GM23338 (cell line): ENCODE results near the gene ATG4B. TPM values are rescaled to one million over a fixed set of nuclear protein-coding genes. Genes with fewer than 3 reads are reported as not detected.

Experiments used
- ATAC-seq: fragments of 200-7000 bp; cut with Tn5 transposase; 3 replicates; pipeline ENCODE4 v1.9.1; 2020
- DNase-seq: peaks from one replicate; pipeline ENCODE4 v3.0.0-alpha.2; 2015; ENCODE audit warnings: low spot score
- H2AFZ ChIP-seq: fragments of 200-600 bp; sonication (generic); 2 replicates; pipeline ENCODE4 v1.8.0; 2016; ENCODE audit warnings: antibody characterized with exemption, mild to moderate bottlenecking, moderate library complexity
- H3F3A ChIP-seq: fragments of 200-600 bp; sonication (generic); replicated peaks from 2 replicates; pipeline ENCODE4 v1.8.0; 2017; ENCODE audit warnings: antibody characterized with exemption, mixed run types, low read depth
- H3K27ac ChIP-seq: fragments of 200-600 bp; sonication (generic); 2 replicates; pipeline ENCODE4 v1.6.1; 2016; ENCODE audit warnings: low read depth
- H3K27me3 ChIP-seq: fragments of 200-600 bp; sonication (generic); 2 replicates; pipeline ENCODE4 v1.8.0; 2016; ENCODE audit warnings: mild to moderate bottlenecking, mixed run types, moderate library complexity; ENCODE audit not compliant: insufficient read depth
- H3K36me3 ChIP-seq: fragments of 200-600 bp; sonication (generic); 2 replicates; pipeline ENCODE4 v1.8.0; 2016; ENCODE audit warnings: mild to moderate bottlenecking; ENCODE audit not compliant: insufficient read depth
- H3K4me1 ChIP-seq: fragments of 200-600 bp; sonication (generic); 2 replicates; pipeline ENCODE4 v1.8.0; 2016; ENCODE audit warnings: mild to moderate bottlenecking, moderate library complexity; ENCODE audit not compliant: insufficient read depth
- H3K4me2 ChIP-seq: fragments of 200-600 bp; sonication (generic); 2 replicates; pipeline ENCODE4 v1.7.1; 2017; ENCODE audit warnings: mixed run types
- H3K4me3 ChIP-seq: fragments of 200-600 bp; sonication (generic); 2 replicates; pipeline ENCODE4 v1.6.1; 2016; ENCODE audit warnings: mixed run types
- H3K79me2 ChIP-seq: fragments of 200-600 bp; sonication (generic); replicated peaks from 2 replicates; pipeline ENCODE4 v1.8.0; 2017; ENCODE audit warnings: mild to moderate bottlenecking; ENCODE audit not compliant: insufficient read depth
- H3K9me2 ChIP-seq: fragments of 200-600 bp; sonication (generic); 2 replicates; pipeline ENCODE4 v1.8.0; 2017; ENCODE audit not compliant: insufficient read depth
- H4K20me1 ChIP-seq: fragments of 200-600 bp; sonication (generic); replicated peaks from 2 replicates; pipeline ENCODE4 v1.8.0; 2017; ENCODE audit warnings: mild to moderate bottlenecking; ENCODE audit not compliant: insufficient read depth
- H3K27ac Mint-ChIP-seq: 2 replicates; pipeline ENCODE4 v1.8.0; 2020; ENCODE audit warnings: inconsistent platforms, mild to moderate bottlenecking, moderate library complexity, mixed read lengths
- H3K27me3 Mint-ChIP-seq: 3 replicates; pipeline ENCODE4 v1.8.0; 2022; ENCODE audit warnings: low read depth, mild to moderate bottlenecking, moderate library complexity, mixed read lengths, inconsistent platforms; ENCODE audit not compliant: insufficient read depth, poor library complexity
- H3K36me3 Mint-ChIP-seq: 3 replicates; pipeline ENCODE4 v1.8.0; 2021; ENCODE audit warnings: low read depth, mild to moderate bottlenecking, inconsistent platforms, moderate library complexity, mixed read lengths
- H3K4me1 Mint-ChIP-seq: 3 replicates; pipeline ENCODE4 v1.8.0; 2020; ENCODE audit warnings: mild to moderate bottlenecking, inconsistent platforms, mixed read lengths
- H3K4me3 Mint-ChIP-seq: 3 replicates; pipeline ENCODE4 v1.8.0; 2021; ENCODE audit warnings: moderate library complexity, mild to moderate bottlenecking, inconsistent platforms, mixed read lengths
- H3K9me3 Mint-ChIP-seq: 3 replicates; pipeline ENCODE4 v1.8.0; 2020; ENCODE audit warnings: moderate library complexity, mild to moderate bottlenecking, inconsistent platforms, mixed read lengths
- CREB1 ChIP-seq: fragments of 250-450 bp; sonication (Bioruptor Pico); IDR thresholded peaks from 2 replicates; pipeline ENCODE4 v1.5.0; 2020; ENCODE audit warnings: low read depth, mild to moderate bottlenecking, moderate library complexity
- EZH2 ChIP-seq: fragments of 200-600 bp; sonication (generic); IDR thresholded peaks from one replicate; pipeline ENCODE4 v1.8.0; 2017; ENCODE audit warnings: antibody characterized with exemption, mild to moderate bottlenecking, low read depth; ENCODE audit not compliant: unreplicated experiment
- EZH2phosphoT487 ChIP-seq: fragments of 200-600 bp; sonication (generic); IDR thresholded peaks from one replicate; pipeline ENCODE4 v1.8.1; 2018; ENCODE audit warnings: antibody characterized with exemption; ENCODE audit not compliant: unreplicated experiment
- JUNB ChIP-seq: IDR thresholded peaks from one replicate; pipeline ENCODE4 v1.6.1; 2016; ENCODE audit warnings: antibody characterized with exemption; ENCODE audit not compliant: unreplicated experiment
- NANOG ChIP-seq: IDR thresholded peaks from 2 replicates; pipeline ENCODE4 v1.6.1; 2016; ENCODE audit warnings: antibody characterized with exemption, borderline replicate concordance
- POLR2AphosphoS5 ChIP-seq: IDR thresholded peaks from 2 replicates; pipeline ENCODE4 v1.6.1; 2016; ENCODE audit warnings: antibody characterized with exemption, low read depth
- REST ChIP-seq: IDR thresholded peaks from one replicate; pipeline ENCODE4 v1.6.1; 2018; ENCODE audit warnings: antibody characterized with exemption; ENCODE audit not compliant: unreplicated experiment
- STAT1 ChIP-seq: IDR thresholded peaks from one replicate; pipeline ENCODE4 v1.6.1; 2016; ENCODE audit warnings: antibody characterized with exemption; ENCODE audit not compliant: unreplicated experiment
- ZNF114 ChIP-seq: fragments of 250-450 bp; sonication (Bioruptor Pico); IDR thresholded peaks from 2 replicates; pipeline ENCODE4 v1.5.0; 2020; ENCODE audit warnings: mild to moderate bottlenecking, moderate library complexity
- ZNF331 ChIP-seq: fragments of 250-450 bp; sonication (Bioruptor Pico); IDR thresholded peaks from 2 replicates; pipeline ENCODE4 v1.5.0; 2020; ENCODE audit warnings: low read depth, mild to moderate bottlenecking, moderate library complexity
- ZNF462 ChIP-seq: fragments of 250-450 bp; sonication (Bioruptor Pico); IDR thresholded peaks from 2 replicates; pipeline ENCODE4 v1.5.0; 2020; ENCODE audit warnings: mild to moderate bottlenecking, moderate library complexity
- polyA plus RNA-seq: library from polyadenylated mRNA; unstranded; fragments of >200 nt; fragmentation: Nextera tagmentation; extraction: Ambion mirVana; gene quantifications from 2 replicates; pipeline ENCODE4 v1.2.1, GENCODE V29; 2016
- total RNA-seq: library from RNA; depleted of rRNA; stranded (reverse); fragments of >200 nt; shearing (Covaris generic); gene quantifications from 2 replicates; pipeline ENCODE4 v1.2.3, GENCODE V29; 2014
- TF ChIP-seq, protein P1 (sequence below): IDR thresholded peaks from 2 replicates; pipeline ENCODE4 v1.6.1; 2016; ENCODE audit warnings: antibody characterized with exemption
- TF ChIP-seq, protein P2 (sequence below), 2 experiments: fragments of 200-600 bp in 1 of 2; sonication (generic) in 1 of 2; conservative IDR thresholded peaks; 2 replicates each; pipeline versions ENCODE4 v1.5.1 to v1.6.1; 2016 to 2017; ENCODE audit warnings: antibody characterized with exemption in 2 of 2, low read depth in 2 of 2, mild to moderate bottlenecking in 2 of 2, moderate library complexity in 1 of 2

The ATG4B gene
- total and polyA plus RNA-seq, 2 experiments from 2014 or later: 102 to 104 TPM

DNA sequence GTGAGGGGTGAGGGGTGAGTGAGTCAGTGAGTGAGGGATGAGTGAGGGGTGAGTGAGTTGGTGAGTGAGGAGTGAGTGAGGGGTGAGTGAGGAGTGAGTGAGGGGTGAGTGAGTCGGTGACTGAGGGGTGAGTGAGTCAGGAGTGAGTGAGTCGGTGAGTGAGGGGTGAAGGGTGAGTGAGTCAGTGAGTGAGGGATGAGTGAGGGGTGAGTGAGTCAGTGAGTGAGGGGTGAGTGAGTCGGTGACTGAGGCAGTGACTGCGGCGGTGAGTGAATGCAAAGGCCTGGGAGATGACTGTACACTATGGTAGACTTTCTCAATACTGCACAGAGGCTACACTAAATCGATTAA is 17.1 kb upstream of the ATG4B start:
- Mint-ChIP-seq H3K27me3 (peaks cover 2% of the 10 kb centered on the region), H3K27ac (no peak overlapping the region), H3K36me3 (peaks cover 16% of the 10 kb centered on the region), H3K4me3 (no peak overlapping the region), H3K9me3 (peaks cover 9% of the 10 kb centered on the region; the same call in 2 of the 3 replicates), H3K4me1 (peaks cover 20% of the 10 kb centered on the region)
- no peaks in the 10 kb centered on the region for H3K36me3 ChIP-seq
- no peak overlapping the region for H3K4me2 ChIP-seq
- H2AFZ ChIP-seq: no peak overlapping the region
- H3K4me3 ChIP-seq: no peak overlapping the region
- no peak for ATAC-seq
- no peaks in the 10 kb centered on the region for H3K27me3 ChIP-seq
- H4K20me1 ChIP-seq: peaks cover 15% of the 10 kb centered on the region; the same call in 1 of the 2 replicates
- no peak for DNase-seq
- peaks cover 79% of the 10 kb centered on the region for H3K79me2 ChIP-seq
- TF ChIP-seq, protein P1, sequence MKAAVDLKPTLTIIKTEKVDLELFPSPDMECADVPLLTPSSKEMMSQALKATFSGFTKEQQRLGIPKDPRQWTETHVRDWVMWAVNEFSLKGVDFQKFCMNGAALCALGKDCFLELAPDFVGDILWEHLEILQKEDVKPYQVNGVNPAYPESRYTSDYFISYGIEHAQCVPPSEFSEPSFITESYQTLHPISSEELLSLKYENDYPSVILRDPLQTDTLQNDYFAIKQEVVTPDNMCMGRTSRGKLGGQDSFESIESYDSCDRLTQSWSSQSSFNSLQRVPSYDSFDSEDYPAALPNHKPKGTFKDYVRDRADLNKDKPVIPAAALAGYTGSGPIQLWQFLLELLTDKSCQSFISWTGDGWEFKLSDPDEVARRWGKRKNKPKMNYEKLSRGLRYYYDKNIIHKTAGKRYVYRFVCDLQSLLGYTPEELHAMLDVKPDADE: no peak
- no peak for TF ChIP-seq ZNF462 (CRISPR knock-in tag)
- TF ChIP-seq, protein P2, sequence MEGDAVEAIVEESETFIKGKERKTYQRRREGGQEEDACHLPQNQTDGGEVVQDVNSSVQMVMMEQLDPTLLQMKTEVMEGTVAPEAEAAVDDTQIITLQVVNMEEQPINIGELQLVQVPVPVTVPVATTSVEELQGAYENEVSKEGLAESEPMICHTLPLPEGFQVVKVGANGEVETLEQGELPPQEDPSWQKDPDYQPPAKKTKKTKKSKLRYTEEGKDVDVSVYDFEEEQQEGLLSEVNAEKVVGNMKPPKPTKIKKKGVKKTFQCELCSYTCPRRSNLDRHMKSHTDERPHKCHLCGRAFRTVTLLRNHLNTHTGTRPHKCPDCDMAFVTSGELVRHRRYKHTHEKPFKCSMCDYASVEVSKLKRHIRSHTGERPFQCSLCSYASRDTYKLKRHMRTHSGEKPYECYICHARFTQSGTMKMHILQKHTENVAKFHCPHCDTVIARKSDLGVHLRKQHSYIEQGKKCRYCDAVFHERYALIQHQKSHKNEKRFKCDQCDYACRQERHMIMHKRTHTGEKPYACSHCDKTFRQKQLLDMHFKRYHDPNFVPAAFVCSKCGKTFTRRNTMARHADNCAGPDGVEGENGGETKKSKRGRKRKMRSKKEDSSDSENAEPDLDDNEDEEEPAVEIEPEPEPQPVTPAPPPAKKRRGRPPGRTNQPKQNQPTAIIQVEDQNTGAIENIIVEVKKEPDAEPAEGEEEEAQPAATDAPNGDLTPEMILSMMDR (conservative IDR thresholded peaks at IDR 0.05; ENCODE audit: low read depth in 2 of 2): no peak
- no peak for TF ChIP-seq EZH2phosphoT487
- TF ChIP-seq REST: no peak
- TF ChIP-seq NANOG: no peak
- TF ChIP-seq ZNF331 (CRISPR knock-in tag): no peak
- TF ChIP-seq STAT1: no peak
- TF ChIP-seq JUNB: no peak
- TF ChIP-seq CREB1 (CRISPR knock-in tag): no peak
- TF ChIP-seq POLR2AphosphoS5: no peak
- no peak for TF ChIP-seq EZH2
- TF ChIP-seq ZNF114: no peak
- H3K4me1 ChIP-seq: peaks cover 6% of the 10 kb centered on the region; the same call in 1 of the 2 replicates
- no peak overlapping the region for H3K27ac ChIP-seq
- no peaks in the 10 kb centered on the region for H3K9me2 ChIP-seq
- H3F3A ChIP-seq: peaks cover 6% of the 10 kb centered on the region; the same call in 1 of the 2 replicates
